Activated CD4-positive, CD25-positive, alpha-beta regulatory T cell treated with anti-CD3 and anti-CD28 coated beads, Interleukin-2, amount 50 U/mL, for 24 hours (primary cell): ENCODE data around the gene CBX4.

Experiments used
- ATAC-seq, 2 donors: fragments of 150-1000 bp; cut with Tn5 transposase; one replicate each; pipeline ENCODE4 v1.10.0; 2021; ENCODE audit warnings: mild to moderate bottlenecking in 1 of 2, moderate library complexity in 1 of 2

The CBX4 gene

GRCh38 chr17:79839356-79840268, at the start of gene CBX4:
TSS of gene CBX4 (minus strand) at chr17:79839440. CDS start at chr17:79839251, 189 bp downstream.
- ATAC-seq = peak; percentile 83 to 84

- no peak for ATAC-seq
Observed at GRCh38 chr17:79888009-79888540, 48.8 kb upstream of the CBX4 start.

- ATAC-seq = no peak
Observed at GRCh38 chr17:79887451-79887991, 48.3 kb upstream of the CBX4 start.

- no peak for ATAC-seq
Observed at GRCh38 chr17:79883202-79883601, 44.0 kb upstream of the CBX4 start.

GRCh38 chr17:79878329-79878947, 39.2 kb upstream of the CBX4 start:
- no peak for ATAC-seq

- no peak for ATAC-seq
Observed at GRCh38 chr17:79877041-79877440, 37.8 kb upstream of the CBX4 start.

GRCh38 chr17:79875511-79875910, 36.3 kb upstream of the CBX4 start:
- ATAC-seq = no peak

GRCh38 chr17:79874329-79874981, 35.2 kb upstream of the CBX4 start:
- ATAC-seq = peak in 1 of 2 donors; percentile 41

GRCh38 chr17:79873583-79873982, 34.3 kb upstream of the CBX4 start:
- no peak for ATAC-seq

- no peak for ATAC-seq
Observed at GRCh38 chr17:79872762-79873161, 33.5 kb upstream of the CBX4 start.

- no peak for ATAC-seq
Observed at GRCh38 chr17:79871131-79871530, 31.9 kb upstream of the CBX4 start.

- no peak for ATAC-seq
Observed at GRCh38 chr17:79870540-79870939, 31.3 kb upstream of the CBX4 start.

GRCh38 chr17:79866791-79867518, 27.7 kb upstream of the CBX4 start:
- ATAC-seq = peak in 1 of 2 donors; percentile 43

- no peak for ATAC-seq
Observed at GRCh38 chr17:79865351-79866210, 26.3 kb upstream of the CBX4 start.

GRCh38 chr17:79864617-79865250, 25.5 kb upstream of the CBX4 start:
- ATAC-seq = no peak

GRCh38 chr17:79864147-79864546, 24.9 kb upstream of the CBX4 start:
- ATAC-seq = no peak

- no peak for ATAC-seq
Observed at GRCh38 chr17:79862771-79863440, 23.7 kb upstream of the CBX4 start.

- no peak for ATAC-seq
Observed at GRCh38 chr17:79862238-79862637, 23.0 kb upstream of the CBX4 start.

- ATAC-seq = no peak
Observed at GRCh38 chr17:79861413-79862216, 22.4 kb upstream of the CBX4 start.
